ENCODE data around the gene CNNM4. TPM values are rescaled to one million over a fixed set of nuclear protein-coding genes. Genes with fewer than 3 reads are reported as not detected.
A peak's percentile ranks its signal among the peaks of the same experiment; 100 is the strongest.
"Not testable (repeated sequence)": the region's sequence is repeated elsewhere in the genome, so short reads cannot be mapped to it uniquely, and the experiment has no call there.

Gene CNNM4
- total RNA-seq, 1 donor from 2014 or later, result 6.3 TPM

DNA sequence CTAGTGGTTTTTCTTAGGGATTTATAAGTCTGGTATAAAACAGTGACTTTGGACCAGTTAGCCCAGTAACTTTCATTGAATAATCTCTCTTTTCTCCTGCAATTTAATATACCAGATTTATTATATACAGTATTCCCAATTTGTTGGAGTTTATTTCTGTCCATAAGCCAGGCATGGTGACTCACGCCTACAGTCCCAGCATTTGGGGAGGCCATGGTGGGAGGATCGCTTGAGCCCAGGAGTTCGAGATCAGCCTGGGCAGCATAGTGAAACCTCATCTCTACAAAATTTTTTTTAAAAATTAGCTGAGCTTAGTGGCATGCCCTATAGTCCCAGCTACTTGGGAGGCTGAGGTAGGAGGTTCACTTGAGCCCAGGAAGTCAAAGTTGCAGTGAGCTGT lies 26.7 kb downstream of the CNNM4 start:
- Histone ChIP-seq H3K4me1 (ENCODE audit: control insufficient read depth in 3 of 3, insufficient read depth in 3 of 3, low read length in 3 of 3) (peaks cover 19 to 31% (median 25%) of the 10 kb centered on the region in 3 donors), H3K9me3 (ENCODE audit: control insufficient read depth in 3 of 3, low read length in 3 of 3) (no peaks in the 10 kb centered on the region), H3K4me3 (ENCODE audit: low read length in 3 of 3) (no peak overlapping the region), H3K36me3 (ENCODE audit: control insufficient read depth in 3 of 3, insufficient read depth in 3 of 3, low read length in 3 of 3) (no peaks in the 10 kb centered on the region), H3K27me3 (ENCODE audit: control insufficient read depth in 3 of 3, insufficient read depth in 3 of 3, low read length in 3 of 3) (no peaks in the 10 kb centered on the region), H3K27ac (ENCODE audit: low read depth, low read length) (peak overlapping the region; percentile 99), H3K9ac (ENCODE audit: low read depth in 1 of 3, low read length in 3 of 3) (no peak overlapping the region)

- H3K27ac ChIP-seq (ENCODE audit: low read depth, low read length), result peak overlapping the region; percentile 99
- peak overlapping the region; percentile 84 to 93 (median 92) for H3K9ac ChIP-seq (ENCODE audit: low read depth in 1 of 3, low read length in 3 of 3)
- no peaks in the 10 kb centered on the region for H3K36me3 ChIP-seq (ENCODE audit: control insufficient read depth in 3 of 3, insufficient read depth in 3 of 3, low read length in 3 of 3)
- H3K4me1 ChIP-seq (ENCODE audit: control insufficient read depth in 3 of 3, insufficient read depth in 3 of 3, low read length in 3 of 3), result peaks cover 24 to 41% (median 28%) of the 10 kb centered on the region in 3 donors
- H3K4me3 ChIP-seq (ENCODE audit: low read length in 3 of 3), result peak overlapping the region; percentile 57 to 84 (median 79)
- H3K9me3 ChIP-seq (ENCODE audit: control insufficient read depth in 3 of 3, low read length in 3 of 3), result no peaks in the 10 kb centered on the region
- H3K27me3 ChIP-seq (ENCODE audit: control insufficient read depth in 3 of 3, insufficient read depth in 3 of 3, low read length in 3 of 3), result no peaks in the 10 kb centered on the region
These were observed 27.9 kb downstream of the CNNM4 start for GRCh38 chr2:96788442-96789244.

DNA sequence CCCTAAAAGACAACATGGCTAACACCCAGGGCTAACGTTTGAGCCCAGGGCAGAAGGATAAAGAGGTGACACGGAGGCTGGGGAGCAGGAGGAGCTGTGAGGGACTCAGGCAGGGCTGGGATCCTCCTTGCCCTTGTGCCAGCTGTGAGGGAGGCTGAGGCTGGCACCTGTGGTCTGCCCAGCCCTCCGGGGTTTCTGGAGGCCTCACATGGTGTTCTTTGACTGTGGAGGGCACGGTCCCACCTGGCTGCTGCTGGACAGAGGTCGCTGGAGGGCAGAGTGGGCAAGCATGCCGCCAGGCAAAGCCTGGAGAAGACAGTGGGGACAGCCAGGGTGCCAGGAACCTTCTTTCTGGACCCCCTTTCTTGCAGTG lies 28.5 kb downstream of the CNNM4 start:
- peaks cover 24 to 45% (median 29%) of the 10 kb centered on the region in 3 donors for H3K4me1 ChIP-seq (ENCODE audit: control insufficient read depth in 3 of 3, insufficient read depth in 3 of 3, low read length in 3 of 3)
- no peaks in the 10 kb centered on the region for H3K36me3 ChIP-seq (ENCODE audit: control insufficient read depth in 3 of 3, insufficient read depth in 3 of 3, low read length in 3 of 3)
- H3K9me3 ChIP-seq (ENCODE audit: control insufficient read depth in 3 of 3, low read length in 3 of 3), result no peaks in the 10 kb centered on the region
- peak overlapping the region; percentile 99 for H3K27ac ChIP-seq (ENCODE audit: low read depth, low read length)
- H3K4me3 ChIP-seq (ENCODE audit: low read length in 3 of 3), result peak overlapping the region; percentile 57 to 84 (median 79)
- no peaks in the 10 kb centered on the region for H3K27me3 ChIP-seq (ENCODE audit: control insufficient read depth in 3 of 3, insufficient read depth in 3 of 3, low read length in 3 of 3)
- H3K9ac ChIP-seq (ENCODE audit: low read depth in 1 of 3, low read length in 3 of 3), result peak overlapping the region; percentile 84 to 93 (median 92)

DNA sequence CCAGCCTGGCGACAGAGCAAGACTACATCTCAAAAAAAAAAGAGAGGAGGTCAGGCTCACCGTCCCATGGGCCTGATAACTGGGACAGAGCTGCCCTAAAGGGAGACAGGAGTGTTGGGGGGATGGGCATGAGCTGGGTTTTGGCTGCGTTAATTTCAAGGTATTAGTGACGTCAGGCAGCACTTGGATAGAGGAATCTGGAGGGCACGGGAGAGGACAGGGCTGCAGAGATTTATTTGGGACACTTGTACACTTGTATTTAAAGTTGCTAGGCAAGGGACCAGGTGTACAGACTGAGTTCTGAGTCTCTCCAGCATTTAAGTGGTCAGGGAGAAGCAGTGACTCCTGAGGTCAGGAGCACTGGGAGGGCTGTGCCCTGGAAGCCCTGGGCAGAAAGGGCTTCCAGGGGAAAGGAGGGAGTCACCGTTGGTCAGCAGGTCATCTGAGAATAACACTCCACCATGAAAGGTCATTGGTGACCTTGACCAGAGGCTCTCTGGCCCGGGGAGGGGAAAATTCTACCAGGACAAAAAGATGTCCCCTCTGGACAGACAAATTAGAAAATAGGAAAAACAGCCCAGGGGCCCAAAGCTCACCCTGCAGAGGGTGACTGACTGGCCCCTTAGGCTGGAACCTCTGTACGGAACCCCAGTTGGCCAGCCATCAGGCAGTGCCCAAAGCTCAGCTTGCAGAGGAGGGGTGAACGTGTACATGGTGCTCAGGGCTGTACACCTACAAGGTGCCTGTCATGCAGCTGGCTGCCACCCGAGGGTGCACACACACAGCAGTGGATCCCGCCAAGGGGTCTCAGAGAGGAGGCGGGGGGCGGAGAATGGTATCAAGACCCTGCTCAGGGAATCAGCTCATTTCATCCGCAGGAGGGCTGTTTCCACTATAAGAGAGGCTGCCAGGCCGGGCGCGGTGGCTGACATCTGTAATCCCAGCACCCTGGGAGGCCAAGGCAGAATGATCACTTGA lies 32.4 kb downstream of the CNNM4 start:
- peaks cover 12 to 14% (median 13%) of the 10 kb centered on the region in 3 donors for H3K36me3 ChIP-seq (ENCODE audit: control insufficient read depth in 3 of 3, insufficient read depth in 3 of 3, low read length in 3 of 3)
- H3K9me3 ChIP-seq (ENCODE audit: control insufficient read depth in 3 of 3, low read length in 3 of 3), result no peaks in the 10 kb centered on the region
- H3K4me3 ChIP-seq (ENCODE audit: low read length in 3 of 3), result peak overlapping the region in 2 of 3 donors; percentile 17 to 54
- H3K9ac ChIP-seq (ENCODE audit: low read depth in 1 of 3, low read length in 3 of 3), result peak overlapping the region in 1 of 3 donors; percentile 77
- H3K27ac ChIP-seq (ENCODE audit: low read depth, low read length), result peak overlapping the region; percentile 80
- peaks cover 16 to 34% (median 29%) of the 10 kb centered on the region in 3 donors for H3K4me1 ChIP-seq (ENCODE audit: control insufficient read depth in 3 of 3, insufficient read depth in 3 of 3, low read length in 3 of 3)
- no peaks in the 10 kb centered on the region for H3K27me3 ChIP-seq (ENCODE audit: control insufficient read depth in 3 of 3, insufficient read depth in 3 of 3, low read length in 3 of 3)

DNA sequence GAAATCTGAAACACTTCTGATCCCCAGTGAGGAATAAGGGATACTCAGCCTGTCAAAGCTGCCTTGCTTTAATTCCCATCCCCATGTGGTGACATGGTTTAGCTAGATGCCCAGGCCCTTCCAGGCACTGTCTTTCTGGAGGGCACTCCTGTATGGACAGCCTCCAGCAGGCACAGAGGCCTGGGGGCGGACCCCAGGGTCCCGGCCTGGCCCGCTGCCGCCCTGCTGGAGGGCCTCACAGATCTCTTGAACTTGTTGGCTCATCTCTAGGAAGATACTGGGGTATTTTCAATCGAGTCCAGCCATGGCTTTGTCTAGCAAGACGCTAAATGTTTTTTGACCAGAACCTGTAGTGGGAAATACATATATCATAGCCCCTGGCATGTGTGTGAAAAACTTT lies 34.4 kb downstream of the CNNM4 start:
- Histone ChIP-seq H3K4me1 (ENCODE audit: control insufficient read depth in 3 of 3, insufficient read depth in 3 of 3, low read length in 3 of 3) (peaks cover 5 to 27% (median 24%) of the 10 kb centered on the region in 3 donors), H3K9me3 (ENCODE audit: control insufficient read depth in 3 of 3, low read length in 3 of 3) (no peaks in the 10 kb centered on the region), H3K27me3 (ENCODE audit: control insufficient read depth in 3 of 3, insufficient read depth in 3 of 3, low read length in 3 of 3) (no peaks in the 10 kb centered on the region), H3K4me3 (ENCODE audit: low read length in 3 of 3) (no peak overlapping the region), H3K36me3 (ENCODE audit: control insufficient read depth in 3 of 3, insufficient read depth in 3 of 3, low read length in 3 of 3) (peaks cover 30 to 33% (median 31%) of the 10 kb centered on the region in 3 donors), H3K9ac (ENCODE audit: low read depth in 1 of 3, low read length in 3 of 3) (no peak overlapping the region), H3K27ac (ENCODE audit: low read depth, low read length) (no peak overlapping the region)

DNA sequence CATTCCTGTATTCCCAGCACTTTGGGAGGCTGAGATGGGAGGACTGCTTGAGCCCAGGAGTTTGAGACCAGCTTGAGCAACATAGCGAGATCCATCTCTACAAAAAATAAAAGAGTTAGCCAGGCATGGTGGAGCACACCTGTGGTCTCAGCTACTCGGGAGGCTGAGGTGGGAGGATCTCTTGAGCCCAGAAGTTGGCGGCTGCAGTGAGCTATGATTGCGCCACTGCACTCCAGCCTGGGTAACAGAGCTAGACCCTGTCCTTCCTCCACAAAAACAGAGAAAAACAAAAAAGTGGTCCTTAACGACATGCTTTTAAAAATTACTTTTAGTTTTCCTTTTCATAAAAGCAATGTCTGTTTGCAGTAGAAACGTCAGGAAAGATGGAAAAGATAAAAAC lies 35.8 kb downstream of the CNNM4 start:
- not testable (repeated sequence) for H3K9ac ChIP-seq (ENCODE audit: low read depth in 1 of 3, low read length in 3 of 3); H3K9me3 ChIP-seq (ENCODE audit: control insufficient read depth in 3 of 3, low read length in 3 of 3); H3K27me3 ChIP-seq (ENCODE audit: control insufficient read depth in 3 of 3, insufficient read depth in 3 of 3, low read length in 3 of 3); H3K27ac ChIP-seq (ENCODE audit: low read depth, low read length); H3K4me3 ChIP-seq (ENCODE audit: low read length in 3 of 3)
- peaks cover 13 to 35% (median 35%) of the 10 kb centered on the region in 3 donors for H3K4me1 ChIP-seq (ENCODE audit: control insufficient read depth in 3 of 3, insufficient read depth in 3 of 3, low read length in 3 of 3)
- peaks cover 33 to 42% (median 35%) of the 10 kb centered on the region in 3 donors for H3K36me3 ChIP-seq (ENCODE audit: control insufficient read depth in 3 of 3, insufficient read depth in 3 of 3, low read length in 3 of 3)

- Histone ChIP-seq H3K27ac (ENCODE audit: low read depth, low read length) (no peak overlapping the region), H3K36me3 (ENCODE audit: control insufficient read depth in 3 of 3, insufficient read depth in 3 of 3, low read length in 3 of 3) (peaks cover 39 to 48% (median 42%) of the 10 kb centered on the region in 3 donors), H3K9ac (ENCODE audit: low read depth in 1 of 3, low read length in 3 of 3) (no peak overlapping the region), H3K4me1 (ENCODE audit: control insufficient read depth in 3 of 3, insufficient read depth in 3 of 3, low read length in 3 of 3) (peaks cover 13 to 35% (median 31%) of the 10 kb centered on the region in 3 donors), H3K4me3 (ENCODE audit: low read length in 3 of 3) (no peak overlapping the region), H3K9me3 (ENCODE audit: control insufficient read depth in 3 of 3, low read length in 3 of 3) (no peaks in the 10 kb centered on the region), H3K27me3 (ENCODE audit: control insufficient read depth in 3 of 3, insufficient read depth in 3 of 3, low read length in 3 of 3) (no peaks in the 10 kb centered on the region)
These were observed 36.4 kb downstream of the CNNM4 start for GRCh38 chr2:96797066-96797625.

DNA sequence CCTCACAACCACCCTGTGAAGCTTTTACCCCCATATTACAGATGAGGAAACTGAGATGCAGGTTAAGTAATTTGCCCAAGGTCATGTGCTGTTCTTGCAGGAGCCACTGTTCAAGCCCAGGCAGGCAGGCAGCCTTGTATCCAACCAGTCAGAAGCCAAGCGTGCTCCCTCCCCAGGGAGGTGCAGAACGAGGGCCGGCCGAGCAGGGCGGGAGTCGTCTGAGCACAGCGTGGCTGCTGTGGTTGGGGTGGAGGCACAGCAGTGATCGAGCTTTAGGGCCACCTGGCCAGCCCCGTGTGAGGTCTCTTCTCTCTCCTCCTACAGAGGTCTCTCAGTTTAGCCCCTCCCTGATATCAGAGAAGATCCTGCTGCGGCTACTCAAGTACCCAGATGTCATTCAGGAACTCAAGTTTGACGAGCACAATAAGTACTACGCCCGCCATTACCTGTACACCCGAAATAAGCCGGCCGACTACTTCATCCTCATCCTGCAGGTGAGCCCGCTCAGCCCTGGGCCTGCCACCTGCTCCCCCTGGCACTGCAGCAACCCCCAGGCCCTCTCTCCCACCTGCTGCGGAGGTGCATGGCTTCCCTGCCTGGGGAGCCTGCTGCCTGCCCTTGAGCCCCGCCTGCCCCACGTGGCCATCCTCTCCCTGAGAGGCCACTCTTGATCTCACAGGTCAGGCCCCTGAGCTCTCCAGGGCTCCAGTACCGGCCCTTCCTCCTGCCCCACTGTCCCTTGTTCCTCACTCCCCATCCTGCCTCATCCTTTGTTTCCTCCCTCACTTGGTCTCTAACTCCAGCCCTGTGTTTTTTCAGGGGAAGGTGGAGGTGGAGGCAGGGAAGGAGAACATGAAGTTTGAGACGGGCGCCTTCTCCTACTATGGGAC lies 38.3 kb downstream of the CNNM4 start:
- Histone ChIP-seq H3K27ac (ENCODE audit: low read depth, low read length) (no peak overlapping the region), H3K4me1 (ENCODE audit: control insufficient read depth in 3 of 3, insufficient read depth in 3 of 3, low read length in 3 of 3) (peaks cover 8 to 26% (median 18%) of the 10 kb centered on the region in 3 donors), H3K27me3 (ENCODE audit: control insufficient read depth in 3 of 3, insufficient read depth in 3 of 3, low read length in 3 of 3) (no peaks in the 10 kb centered on the region), H3K9ac (ENCODE audit: low read depth in 1 of 3, low read length in 3 of 3) (peak overlapping the region in 1 of 3 donors; percentile 8), H3K36me3 (ENCODE audit: control insufficient read depth in 3 of 3, insufficient read depth in 3 of 3, low read length in 3 of 3) (peaks cover 47 to 57% (median 53%) of the 10 kb centered on the region in 3 donors), H3K9me3 (ENCODE audit: control insufficient read depth in 3 of 3, low read length in 3 of 3) (no peaks in the 10 kb centered on the region), H3K4me3 (ENCODE audit: low read length in 3 of 3) (no peak overlapping the region)

GRCh38 chr2:96799623-96799935 lies 38.9 kb downstream of the CNNM4 start:
- no peak overlapping the region for H3K4me3 ChIP-seq (ENCODE audit: low read length in 3 of 3)
- H3K4me1 ChIP-seq (ENCODE audit: control insufficient read depth in 3 of 3, insufficient read depth in 3 of 3, low read length in 3 of 3), result peaks cover 8 to 21% (median 16%) of the 10 kb centered on the region in 3 donors
- H3K27me3 ChIP-seq (ENCODE audit: control insufficient read depth in 3 of 3, insufficient read depth in 3 of 3, low read length in 3 of 3), result no peaks in the 10 kb centered on the region
- H3K36me3 ChIP-seq (ENCODE audit: control insufficient read depth in 3 of 3, insufficient read depth in 3 of 3, low read length in 3 of 3), result peaks cover 47 to 57% (median 53%) of the 10 kb centered on the region in 3 donors
- H3K9me3 ChIP-seq (ENCODE audit: control insufficient read depth in 3 of 3, low read length in 3 of 3), result no peaks in the 10 kb centered on the region
- H3K27ac ChIP-seq (ENCODE audit: low read depth, low read length), result no peak overlapping the region
- H3K9ac ChIP-seq (ENCODE audit: low read depth in 1 of 3, low read length in 3 of 3), result no peak overlapping the region

Measured in skeletal muscle tissue (tissue), 4 donors.